ENCODE data around the gene RPS6KC1.
"Not testable (repeated sequence)": the region's sequence is repeated elsewhere in the genome, so short reads cannot be mapped to it uniquely, and the experiment has no call there.

RPS6KC1 gene

DNA sequence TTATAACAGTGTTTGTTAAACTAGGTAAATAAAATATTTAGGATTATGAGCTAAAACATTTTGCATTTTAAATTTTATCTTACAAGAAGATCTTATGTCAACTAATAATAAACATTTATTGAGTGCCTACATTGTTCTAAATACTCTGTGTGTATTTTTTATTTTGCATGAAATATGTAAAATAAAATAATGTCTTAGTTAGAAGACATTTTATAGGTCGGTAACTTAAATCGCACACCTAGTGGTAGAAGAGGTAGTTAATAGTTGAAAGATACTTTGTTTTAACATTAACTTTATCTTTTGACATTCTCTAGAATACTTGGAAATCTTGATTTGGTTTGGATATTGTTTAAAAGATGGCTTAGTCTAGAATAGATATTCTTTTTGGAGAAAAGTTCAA lies 60.5 kb downstream of the RPS6KC1 start:
- no peak for DNase-seq

DNA sequence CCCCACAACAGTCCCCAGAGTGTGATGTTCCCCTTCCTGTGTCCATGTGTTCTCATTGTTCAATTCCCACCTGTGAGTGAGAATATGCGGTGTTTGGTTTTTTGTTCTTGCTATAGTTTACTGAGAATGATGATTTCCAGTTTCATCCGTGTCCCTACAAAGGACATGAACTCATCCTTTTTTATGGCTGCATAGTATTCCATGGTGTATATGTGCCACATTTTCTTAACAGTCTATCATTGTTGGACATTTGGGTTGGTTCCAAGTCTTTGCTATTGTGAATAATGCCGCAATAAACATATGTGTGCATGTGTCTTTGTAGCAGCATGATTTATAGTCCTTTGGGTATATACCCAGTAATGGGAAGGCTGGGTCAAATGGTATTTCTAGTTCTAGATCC lies 61.7 kb downstream of the RPS6KC1 start:
- DNase-seq: not testable (repeated sequence)

DNA sequence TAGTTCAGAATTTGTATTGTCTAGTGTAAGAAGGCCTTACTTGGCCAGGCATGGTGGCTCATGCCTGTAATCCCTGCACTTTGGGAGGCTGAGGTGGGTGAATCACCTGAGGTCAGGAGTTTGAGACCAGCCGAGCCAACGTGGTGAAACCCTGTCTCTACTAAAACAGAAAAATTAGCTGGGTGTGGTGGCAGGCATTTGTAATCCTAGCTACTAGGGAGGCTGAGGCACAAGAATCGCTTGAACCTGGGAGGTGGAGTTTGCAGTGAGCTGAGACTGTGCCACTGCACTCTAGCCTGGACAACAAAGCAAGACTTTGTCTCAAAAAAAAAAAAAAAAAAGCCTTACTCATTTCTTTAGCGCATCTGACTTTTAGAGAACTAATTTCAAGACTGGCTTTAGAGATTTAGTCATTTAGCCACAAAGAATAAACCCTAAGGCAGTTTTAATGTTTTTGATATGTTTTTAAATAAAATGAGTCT lies 66.7 kb downstream of the RPS6KC1 start:
- not testable (repeated sequence) for DNase-seq

DNA sequence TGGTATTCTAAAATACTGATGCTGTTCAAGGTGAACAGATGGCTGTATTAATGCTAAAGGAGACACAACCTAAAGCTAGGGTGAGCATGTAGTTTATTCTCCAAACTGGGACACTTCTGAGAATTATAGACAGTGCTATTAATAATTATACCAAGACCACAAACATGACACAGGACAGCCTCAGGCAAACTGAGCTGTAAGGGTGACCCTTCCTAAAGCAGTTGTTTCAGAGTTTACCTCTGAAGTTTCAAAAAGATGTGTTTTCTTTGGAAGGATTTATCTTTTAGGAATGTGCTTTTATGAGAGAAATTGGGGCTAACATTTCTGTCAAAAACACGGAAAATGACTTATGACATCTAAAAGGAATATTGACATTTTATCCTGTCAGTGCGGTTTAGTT lies 68.8 kb downstream of the RPS6KC1 start:
- no peak for DNase-seq

DNA sequence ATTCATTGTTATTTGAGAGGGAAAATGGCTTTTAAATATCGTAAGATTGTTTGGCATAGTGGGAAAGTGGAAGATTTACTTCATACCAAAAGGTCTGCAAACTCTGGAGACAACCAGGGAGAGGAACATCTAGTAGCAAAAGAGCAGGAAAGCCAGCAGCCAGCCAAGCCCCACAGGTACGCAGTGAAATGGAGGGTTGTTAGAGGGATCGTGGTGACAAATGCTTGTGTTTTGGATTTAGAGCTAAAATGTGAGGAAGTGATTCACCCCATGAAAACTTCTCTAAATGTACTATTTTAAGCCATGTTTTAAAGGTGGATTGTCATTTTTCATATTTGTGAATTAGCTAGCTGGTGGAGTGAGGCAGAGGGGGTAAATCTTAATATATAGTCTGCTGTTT lies 69.3 kb downstream of the RPS6KC1 start:
- DNase-seq: no peak

DNA sequence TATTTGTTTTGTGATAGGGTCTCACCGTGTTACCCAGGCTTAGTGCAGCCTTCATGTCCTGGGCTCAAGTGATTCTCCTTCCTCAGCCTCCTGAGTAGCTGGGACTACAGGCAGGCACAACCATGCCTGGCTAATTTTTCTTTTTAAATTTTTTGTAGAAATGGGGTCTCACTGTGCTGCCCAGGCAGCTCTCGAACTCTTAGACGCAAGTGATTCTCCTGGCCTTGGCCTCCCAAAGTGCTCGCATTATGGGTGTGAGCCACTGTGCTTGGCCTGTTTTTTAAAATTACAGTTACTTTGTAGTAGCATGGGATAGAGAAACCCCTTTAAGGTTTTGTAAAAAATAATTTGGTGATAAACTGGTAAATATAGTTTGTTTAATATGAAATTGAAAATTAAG lies 69.9 kb downstream of the RPS6KC1 start:
- DNase-seq: no peak

DNA sequence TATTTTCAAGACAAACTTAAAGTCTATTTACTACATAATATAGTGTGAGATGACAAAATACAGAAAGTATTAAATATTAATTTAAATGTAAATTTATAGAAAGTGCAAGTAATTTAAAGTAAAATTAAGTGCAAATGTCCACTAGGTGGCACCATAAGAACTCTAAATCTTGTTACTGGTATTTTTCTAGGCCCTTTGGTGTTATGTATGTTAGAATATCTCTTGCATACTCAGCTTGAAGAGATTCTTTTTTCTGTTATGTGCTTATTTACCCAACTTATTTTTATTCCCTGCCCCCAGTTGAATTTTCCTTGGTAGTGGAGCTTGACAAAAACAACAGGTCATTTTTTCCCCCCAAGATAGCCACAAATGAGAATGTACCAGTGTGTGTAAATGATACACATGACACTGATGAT lies 71.5 kb downstream of the RPS6KC1 start:
- peak; percentile 47 for DNase-seq

DNA sequence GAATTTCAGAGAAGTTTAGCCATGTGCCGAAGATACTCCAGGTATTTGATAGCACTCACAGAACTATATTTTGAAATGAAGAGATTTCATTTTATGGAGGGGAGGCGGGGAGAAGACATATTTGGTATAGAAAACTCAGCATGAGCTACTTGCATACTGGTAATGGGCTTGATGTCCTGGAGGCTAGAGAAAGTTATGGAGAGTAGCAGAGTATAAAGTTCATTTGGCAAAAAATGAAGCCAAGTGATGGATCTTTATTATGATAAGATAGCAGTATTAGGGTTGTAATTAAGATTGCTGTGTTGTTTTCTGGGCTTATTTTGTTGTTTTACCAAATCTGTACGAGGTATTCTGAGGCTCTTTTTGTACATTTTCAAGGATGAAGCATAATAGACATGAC lies 72.0 kb downstream of the RPS6KC1 start:
- no peak for DNase-seq

DNA sequence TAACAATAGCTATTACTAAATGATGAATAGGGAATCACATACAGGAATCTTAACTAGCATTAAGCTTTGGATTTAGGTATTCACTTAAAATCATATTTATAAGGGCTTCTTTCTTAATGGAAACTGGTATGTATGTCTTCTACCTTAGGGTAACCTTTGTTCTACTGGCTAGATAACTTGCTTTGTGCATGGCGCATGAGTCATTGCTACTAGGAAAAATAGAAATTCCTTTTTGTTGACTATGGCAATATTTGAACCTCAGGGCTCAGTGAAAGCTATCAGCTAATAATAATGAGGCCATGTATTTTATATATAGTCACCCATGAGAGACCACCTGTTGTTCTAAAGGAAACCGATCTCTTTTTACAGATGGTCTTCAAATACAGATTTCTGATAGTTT lies 72.5 kb downstream of the RPS6KC1 start:
- no peak for DNase-seq

DNA sequence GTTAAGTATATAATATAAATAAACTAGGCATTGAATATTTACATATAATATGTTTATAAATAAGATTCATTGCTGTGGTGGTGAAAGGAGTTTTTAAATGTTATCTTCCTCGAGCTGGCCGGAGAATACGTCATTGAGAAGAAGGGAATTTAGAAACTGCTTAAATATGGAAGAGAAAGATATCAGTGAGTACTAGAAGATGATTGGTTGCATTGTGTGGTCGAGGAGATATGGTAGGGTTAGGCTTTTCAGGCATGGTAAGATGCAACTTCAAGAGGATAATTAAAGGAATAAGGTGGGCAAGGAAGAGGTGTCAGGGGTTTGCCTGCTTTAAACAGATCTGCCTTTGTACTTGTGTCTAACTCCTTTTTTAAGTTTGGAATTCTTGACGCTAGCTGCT lies 73.5 kb downstream of the RPS6KC1 start:
- DNase-seq: no peak

DNA sequence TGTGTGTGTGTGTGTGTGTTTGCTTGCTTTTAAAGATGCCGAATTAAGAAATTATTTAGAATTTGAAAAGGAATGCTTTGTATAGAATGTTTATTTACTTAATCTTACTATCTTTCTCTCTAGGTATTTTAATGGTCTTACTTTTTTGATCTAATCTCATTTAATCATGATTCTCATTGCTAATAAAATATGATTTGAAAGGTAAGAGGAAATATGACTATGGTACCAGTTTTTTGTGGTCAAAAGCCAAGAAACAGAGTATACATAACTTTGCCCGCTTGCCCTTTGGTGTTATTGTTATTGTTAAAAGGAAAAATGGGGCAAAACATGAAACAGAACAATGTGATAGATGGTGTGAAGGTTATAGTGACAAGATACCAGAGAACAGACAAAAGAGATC lies 74.6 kb downstream of the RPS6KC1 start:
- DNase-seq: no peak

DNA sequence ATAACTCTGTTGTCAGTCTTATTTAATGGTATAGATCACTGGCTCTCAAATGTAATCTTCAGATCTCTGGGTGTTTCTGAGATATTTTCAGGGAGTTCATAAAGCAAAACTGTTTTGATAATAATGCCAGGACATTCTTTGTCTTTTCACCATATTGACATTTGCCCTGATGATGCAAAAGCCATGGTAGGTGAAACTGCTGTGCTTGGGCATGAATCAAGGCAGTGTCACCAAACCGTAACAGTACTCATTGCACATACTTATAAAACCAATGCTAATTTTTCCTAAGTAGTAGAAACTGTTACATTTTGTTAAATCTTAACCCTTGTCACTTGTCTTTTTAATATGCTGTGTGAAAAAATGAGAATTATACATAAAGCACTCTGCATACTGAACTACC lies 76.0 kb downstream of the RPS6KC1 start:
- no peak for DNase-seq

DNA sequence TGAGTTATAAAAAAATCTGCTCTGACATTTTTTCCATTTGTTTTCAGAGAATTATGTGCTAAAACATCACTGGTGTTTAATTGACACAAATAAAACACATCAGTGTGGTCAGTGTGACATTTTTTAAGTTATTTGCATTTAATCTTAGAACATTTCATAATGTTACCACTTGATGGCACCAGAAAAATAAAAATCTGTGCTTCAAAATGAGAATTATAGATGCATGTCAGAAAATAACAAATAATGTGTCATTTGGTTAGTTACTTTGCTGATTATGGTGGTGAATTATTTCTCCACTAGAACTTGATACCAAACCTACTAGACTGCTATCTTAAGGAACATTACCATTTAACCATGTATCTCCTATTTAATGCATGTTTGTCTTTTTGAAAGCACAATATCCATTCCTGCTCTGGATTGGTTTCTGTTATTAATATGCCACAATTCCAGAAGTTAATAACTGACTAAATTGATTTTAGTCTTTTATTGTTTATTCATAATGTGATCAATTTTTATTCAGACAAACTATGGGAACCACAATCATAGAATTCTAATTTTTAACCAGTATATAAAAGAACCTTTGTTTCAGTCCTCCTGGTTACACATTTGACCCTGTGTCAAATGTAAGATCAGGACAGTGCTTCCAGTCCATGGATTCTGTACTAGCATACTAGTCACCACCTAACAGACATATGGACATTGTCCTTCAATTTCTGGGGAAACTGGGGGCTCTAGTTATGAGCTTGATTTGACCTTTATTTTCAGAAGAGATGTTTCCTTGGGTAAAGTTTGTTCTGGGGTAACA lies 81.0 kb downstream of the RPS6KC1 start:
- no peak for DNase-seq

DNA sequence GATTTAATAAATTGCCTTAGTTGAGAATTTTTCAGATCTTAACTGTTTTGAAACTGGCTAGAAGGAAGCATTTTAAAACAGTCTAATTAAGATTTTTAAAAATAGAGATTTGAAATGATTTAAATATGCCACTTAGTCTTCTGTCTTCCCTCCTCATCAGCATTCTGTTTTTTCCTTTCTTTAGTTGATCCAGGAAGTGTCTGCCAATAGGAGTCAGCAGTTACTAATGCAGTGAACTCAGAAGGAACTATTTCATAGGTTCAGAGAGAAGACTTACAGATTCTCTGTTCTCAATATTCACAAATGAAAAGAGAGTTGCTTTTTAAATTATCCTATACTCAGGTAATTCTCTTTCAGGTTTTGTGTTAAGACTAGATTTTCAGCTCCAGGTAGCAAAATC lies 84.5 kb downstream of the RPS6KC1 start:
- DNase-seq: no peak

DNA sequence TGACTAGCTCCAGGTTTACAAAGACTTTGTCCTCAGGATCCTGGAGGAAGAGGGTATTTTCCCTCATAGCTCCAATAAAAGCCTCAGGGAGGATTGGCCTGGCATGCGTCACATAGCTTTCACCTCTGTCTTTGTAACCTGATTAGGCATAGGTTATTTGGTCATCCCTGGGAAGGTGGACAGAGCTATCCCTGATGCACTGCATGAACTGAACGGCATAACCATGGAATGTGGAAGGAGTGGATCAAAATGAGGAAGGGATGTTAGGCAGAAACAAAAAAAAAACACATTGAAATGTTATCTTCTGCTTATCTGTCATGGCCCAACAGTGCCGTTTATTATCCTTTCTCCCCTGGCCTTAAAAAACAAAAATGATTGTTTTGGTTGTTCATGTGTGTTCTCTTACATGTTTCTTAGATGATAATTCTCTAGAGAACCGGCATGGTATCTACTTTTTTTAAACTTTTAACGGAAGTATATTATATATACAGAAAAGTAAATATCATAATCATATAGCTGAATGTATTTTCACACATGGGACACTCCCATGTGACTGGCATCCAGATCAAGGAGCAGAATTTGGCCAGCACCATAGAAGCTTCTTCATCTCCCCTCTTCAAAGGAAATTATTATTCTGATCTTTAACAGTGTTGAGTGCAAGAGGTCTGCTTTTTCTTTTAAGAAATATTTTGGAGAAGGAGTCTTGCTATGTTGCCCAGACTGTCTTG lies 85.3 kb downstream of the RPS6KC1 start:
- DNase-seq: no peak

DNA sequence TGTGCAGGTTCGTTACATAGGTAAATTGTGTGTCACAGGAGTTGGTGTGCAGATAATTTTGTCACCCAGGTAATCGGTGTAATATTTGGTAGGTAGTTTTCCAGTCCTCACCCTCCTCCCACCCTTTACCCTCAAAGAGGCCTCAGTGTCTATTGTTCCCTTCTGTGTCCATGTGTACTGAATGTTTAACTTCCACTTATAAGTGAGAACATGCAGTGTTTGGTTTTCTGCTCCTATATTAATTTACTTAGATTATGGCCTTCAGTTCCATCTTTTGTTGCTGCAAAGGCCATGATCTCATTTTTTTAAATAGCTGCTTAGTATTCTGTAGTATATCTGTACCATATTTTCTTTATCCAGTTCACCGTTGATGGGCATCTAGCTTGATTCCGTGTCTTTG lies 87.3 kb downstream of the RPS6KC1 start:
- DNase-seq: no peak

DNA sequence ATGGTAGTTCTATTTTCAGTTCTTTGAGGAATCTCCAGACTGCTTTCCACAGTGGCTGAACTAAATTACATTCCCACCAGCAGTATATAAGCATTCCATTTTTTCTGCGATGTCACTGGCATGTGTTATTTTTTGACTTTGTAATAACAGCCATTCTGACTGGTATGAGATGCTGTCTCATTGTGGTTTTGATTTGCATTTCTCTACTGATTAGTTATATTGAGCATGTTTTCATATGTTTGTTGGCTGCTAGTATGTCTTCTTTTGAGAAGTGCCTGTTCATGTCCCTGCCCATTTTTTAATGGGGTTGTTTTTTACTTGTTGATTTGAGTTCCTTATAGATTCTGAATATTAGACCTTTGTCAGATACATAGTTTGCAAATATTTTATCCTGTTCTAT lies 87.9 kb downstream of the RPS6KC1 start:
- no peak for DNase-seq

DNA sequence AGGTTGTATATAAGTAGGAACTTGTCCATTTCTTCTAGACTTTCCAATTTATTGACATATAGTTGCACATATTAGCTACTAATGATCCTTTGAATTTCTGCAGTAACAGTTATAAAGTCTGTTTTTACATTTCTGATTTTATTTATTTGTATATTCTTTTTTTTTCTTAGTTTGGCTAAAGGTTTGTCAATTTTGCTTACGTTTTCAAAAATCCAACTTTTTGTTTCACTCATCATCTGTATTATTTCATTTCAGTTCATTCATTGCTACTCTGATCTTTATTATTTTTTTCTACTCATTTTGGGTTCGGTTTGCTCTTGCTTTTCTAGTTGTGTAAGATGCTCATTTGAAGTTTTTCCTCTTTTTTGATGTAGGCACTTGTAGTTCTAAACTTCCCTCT lies 97.9 kb downstream of the RPS6KC1 start:
- DNase-seq: no peak

DNA sequence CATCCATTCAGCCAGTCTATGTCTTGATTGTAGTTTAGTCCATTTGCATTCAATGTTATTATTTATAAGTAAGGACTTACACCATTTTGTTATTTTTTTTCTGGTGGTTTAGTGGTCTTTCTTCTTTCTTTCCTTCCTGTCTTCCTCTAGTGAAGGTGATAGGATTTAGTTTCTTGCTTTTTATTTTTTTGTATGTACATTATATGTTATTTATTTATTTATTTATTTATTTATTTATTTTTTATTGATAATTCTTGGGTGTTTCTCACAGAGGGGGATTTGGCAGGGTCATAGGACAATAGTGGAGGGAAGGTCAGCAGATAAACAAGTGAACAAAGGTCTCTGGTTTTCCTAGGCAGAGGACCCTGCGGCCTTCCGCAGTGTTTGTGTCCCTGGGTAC lies 99.0 kb downstream of the RPS6KC1 start:
- DNase-seq: not testable (repeated sequence)

DNA sequence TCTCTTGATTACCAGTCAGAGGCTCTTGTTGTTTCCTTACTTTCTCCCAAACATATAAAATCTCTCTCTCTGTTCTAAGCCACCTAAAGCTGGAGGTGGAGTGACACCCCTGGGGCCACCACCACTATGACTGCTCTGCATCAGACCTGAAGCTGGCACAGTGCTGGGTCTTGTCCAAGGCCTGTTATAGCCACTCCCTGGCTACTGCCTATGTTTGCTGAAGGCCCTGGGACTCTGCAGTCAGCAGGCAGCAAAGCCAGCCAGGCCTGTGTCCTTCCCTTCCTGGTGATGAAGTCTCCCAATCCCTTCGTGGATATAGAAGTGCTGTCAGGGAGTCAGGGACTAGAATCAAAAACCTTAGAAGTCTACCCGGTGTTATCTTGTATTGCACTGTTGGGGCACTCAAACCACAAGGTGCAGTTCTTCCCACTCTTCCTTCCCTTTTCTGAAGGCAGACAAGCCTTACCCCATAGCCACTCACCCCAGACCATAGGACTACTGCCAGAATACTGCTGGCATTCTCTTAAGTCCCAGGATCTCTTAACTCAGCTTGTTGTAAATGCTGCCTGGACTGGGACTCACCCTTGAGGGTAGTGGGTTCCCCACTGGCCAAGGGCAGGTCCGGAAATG lies 103.1 kb downstream of the RPS6KC1 start:
- DNase-seq: peak; percentile 5

DNA sequence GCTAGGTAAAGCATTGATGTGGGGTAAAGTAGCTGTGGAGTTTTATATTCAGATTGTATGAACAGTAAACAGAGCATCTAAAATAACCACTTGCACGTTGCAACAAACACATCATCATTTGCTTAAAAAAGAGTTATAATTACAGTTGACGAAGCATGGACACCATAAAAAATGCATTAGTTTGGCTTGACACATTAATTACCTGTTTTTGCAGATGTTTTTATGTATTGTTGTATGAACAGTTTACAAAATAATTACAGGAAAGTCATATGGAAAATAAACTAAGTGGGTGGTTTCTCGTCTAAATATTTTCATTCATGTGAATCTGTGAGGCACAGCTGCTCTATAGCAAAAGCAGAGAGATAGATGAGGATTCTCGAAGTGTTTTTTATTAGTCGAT lies 108.3 kb downstream of the RPS6KC1 start:
- no peak for DNase-seq

DNA sequence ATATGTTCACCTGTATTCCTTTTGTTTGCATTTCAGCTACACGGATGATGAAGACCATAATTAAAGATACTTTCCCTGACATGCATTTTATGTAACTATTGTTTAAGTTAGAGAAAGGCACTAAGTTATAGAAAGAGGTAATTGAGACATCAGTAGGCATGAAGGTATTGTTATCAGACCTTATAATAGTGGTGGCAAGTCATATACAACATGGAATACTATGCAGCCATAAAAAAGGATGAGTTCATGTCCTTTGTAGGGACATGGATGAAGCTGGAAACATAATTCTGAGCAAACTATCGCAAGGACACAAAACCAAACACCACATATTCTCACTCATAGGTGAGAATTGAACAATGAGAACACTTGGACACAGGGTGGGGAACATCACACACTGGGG lies 109.4 kb downstream of the RPS6KC1 start:
- DNase-seq: not testable (repeated sequence)

DNA sequence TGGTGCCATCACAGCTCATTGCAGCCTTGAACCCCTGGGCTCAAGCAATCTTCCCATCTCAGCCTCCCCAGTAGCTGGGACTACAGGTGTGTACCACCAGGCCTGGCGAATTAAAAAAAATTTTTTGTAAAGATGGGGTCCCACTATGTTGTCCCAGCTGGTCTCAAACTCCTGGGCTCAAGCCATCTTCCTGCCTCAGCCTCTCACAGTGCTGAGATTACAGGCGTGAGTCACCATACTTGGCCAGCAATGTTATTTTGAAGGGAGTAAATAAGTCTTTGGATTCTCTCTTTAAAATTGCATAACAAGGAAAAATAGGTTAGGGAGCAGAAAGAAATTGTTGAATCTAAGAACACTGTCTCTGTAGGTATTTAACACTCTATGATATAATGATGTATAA lies 111.3 kb downstream of the RPS6KC1 start:
- DNase-seq: no peak

DNA sequence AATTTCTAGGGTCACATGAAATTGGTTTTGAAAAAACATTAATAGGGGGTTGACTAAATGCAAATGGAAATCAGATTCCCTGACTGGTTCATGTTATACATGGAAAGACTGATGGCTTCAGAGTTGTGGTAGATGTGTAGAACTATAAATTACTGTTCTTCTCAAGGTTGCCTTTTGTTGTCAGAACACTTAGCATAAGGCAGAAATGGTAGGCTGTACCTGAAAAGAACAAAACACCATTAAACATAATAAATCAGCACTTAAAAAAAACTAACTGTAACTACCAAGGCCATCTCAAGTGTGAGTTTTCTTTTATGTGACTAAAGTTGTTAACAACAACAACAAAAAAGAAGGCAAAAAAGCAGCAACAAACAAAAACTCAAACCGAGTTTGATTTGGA lies 111.8 kb downstream of the RPS6KC1 start:
- DNase-seq: no peak
